Measurements from ENCODE around the gene C10orf71.

DNA sequence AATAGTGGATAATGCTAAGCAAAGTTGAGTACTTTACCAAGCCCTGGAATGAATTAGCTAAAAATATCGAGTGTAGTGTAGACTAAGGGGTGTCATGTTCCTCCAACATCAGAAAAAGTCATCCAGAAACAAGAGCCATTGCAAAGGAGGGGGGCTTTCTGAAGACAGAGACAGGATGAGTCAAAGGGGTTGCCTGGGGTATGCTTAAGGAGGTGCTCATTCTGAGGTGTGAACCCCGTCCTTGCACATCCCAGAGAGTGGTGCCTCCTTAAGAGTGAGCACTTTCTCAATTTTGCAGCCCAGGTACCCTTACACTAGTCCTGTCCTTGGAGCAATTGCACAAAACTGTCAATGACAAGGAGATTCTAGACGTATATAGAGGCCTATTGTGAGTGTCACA is 43.1 kb upstream of the C10orf71 start:
- TF ChIP-seq CTCF (IDR thresholded peaks at IDR 0.05; ENCODE audit: low read length), result no peak
- no peak for TF ChIP-seq EZH2 (IDR thresholded peaks at IDR 0.05; ENCODE audit: borderline replicate concordance, low read length)

All from OCI-LY1 (cell line).